Calu3 (cell line): Measurements from ENCODE around the gene TCP10L. TPM values are rescaled to one million over a fixed set of nuclear protein-coding genes. Genes with fewer than 3 reads are reported as not detected.

Source experiments
- BruUV-seq: library from RNA; stranded (reverse); fragments of 400-500 nt; replicated peaks from 2 replicates; lab custom pipeline; 2021; lab: Mats Ljungman, UMichigan
- CTCF ChIA-PET: fragments of 300-600 bp; sonication (Branson Sonifier 250); formaldehyde crosslinking; loops from one replicate; lab custom pipeline; 2022; ENCODE audit warnings: antibody characterized with exemption; lab: Charles Lee
- DNase-seq: peaks from one replicate; pipeline ENCODE4 v3.0.0; 2022
- H3K27ac Mint-ChIP-seq: one replicate; pipeline ENCODE4 v1.8.0; 2022; ENCODE audit warnings: mixed read lengths; ENCODE audit not compliant: unreplicated experiment
- H3K27me3 Mint-ChIP-seq: one replicate; pipeline ENCODE4 v1.8.0; 2022; ENCODE audit warnings: mixed read lengths; ENCODE audit not compliant: unreplicated experiment
- H3K36me3 Mint-ChIP-seq: one replicate; pipeline ENCODE4 v1.8.0; 2022; ENCODE audit warnings: mild to moderate bottlenecking, moderate library complexity, mixed read lengths; ENCODE audit not compliant: insufficient read depth, unreplicated experiment
- H3K4me1 Mint-ChIP-seq: one replicate; pipeline ENCODE4 v1.8.0; 2022; ENCODE audit warnings: mild to moderate bottlenecking, low read depth, mixed read lengths; ENCODE audit not compliant: unreplicated experiment
- H3K4me3 Mint-ChIP-seq: one replicate; pipeline ENCODE4 v1.8.0; 2022; ENCODE audit warnings: mild to moderate bottlenecking, low read depth, moderate library complexity, mixed read lengths; ENCODE audit not compliant: unreplicated experiment
- H3K9me3 Mint-ChIP-seq: one replicate; pipeline ENCODE4 v1.8.0; 2022; ENCODE audit warnings: low read depth, mixed read lengths; ENCODE audit not compliant: unreplicated experiment
- intact Hi-C: fragments of 100-400 bp; cut with micrococcal nuclease; formaldehyde crosslinking; loops from one replicate; pipeline ENCODE4 v1.10.0; 2022; ENCODE audit not compliant: unreplicated experiment
- total RNA-seq: library from RNA; stranded (reverse); gene quantifications from 2 replicates; pipeline ENCODE4 v1.2.3, GENCODE V29; 2022
- TF ChIP-seq, protein P1 (sequence below): fragments of 200-600 bp; IDR thresholded peaks from one replicate; pipeline ENCODE4 v1.8.0; 2022; ENCODE audit warnings: antibody characterized with exemption; ENCODE audit not compliant: unreplicated experiment

TCP10L gene
- total RNA-seq, 1 experiment from 2014 or later, result not detected

DNA sequence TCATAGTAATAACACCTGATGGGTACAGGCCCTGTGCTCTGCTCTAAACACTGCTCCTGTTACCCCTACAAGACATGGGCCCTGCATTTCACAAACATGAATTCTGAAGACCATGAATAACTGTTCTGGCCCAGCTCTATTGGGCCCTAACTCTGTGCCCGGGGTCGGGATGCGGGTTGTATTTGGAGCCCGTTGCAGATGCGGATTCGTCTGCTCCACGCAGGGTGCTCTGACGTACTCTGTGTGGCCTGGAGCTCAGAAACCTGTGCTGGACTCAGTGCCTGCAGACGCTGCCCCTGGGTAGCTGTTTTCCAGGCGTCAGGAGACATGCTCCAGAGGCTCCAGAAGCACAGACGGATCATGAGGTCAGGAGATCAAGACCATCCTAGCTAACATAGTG lies 10.1 kb upstream of the TCP10L start:
- intact Hi-C loops, result no loop called here
- no peaks in the 10 kb centered on the region for H3K9me3 Mint-ChIP-seq
- H3K4me3 Mint-ChIP-seq, result no peak overlapping the region

DNA sequence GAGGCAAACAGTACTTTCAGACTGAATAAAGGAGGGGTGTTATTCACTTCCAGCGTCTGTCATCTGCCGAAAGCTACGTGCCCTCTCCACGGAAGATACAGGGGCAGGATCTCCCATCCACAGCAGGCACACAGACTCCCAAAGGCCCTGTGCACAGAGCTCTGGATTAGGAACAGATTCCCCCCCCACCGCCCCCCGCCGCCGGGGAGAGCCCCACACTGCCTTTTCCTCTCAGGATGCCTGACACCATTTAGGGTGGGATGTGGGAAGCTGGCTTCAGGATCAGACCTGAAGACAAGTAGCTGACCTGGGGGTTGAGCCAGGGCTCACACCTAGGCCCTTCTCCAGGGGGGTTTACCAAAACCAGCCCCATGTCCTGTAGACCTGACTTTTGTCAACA lies 8.4 kb upstream of the TCP10L start:
- TF ChIP-seq, protein P1, sequence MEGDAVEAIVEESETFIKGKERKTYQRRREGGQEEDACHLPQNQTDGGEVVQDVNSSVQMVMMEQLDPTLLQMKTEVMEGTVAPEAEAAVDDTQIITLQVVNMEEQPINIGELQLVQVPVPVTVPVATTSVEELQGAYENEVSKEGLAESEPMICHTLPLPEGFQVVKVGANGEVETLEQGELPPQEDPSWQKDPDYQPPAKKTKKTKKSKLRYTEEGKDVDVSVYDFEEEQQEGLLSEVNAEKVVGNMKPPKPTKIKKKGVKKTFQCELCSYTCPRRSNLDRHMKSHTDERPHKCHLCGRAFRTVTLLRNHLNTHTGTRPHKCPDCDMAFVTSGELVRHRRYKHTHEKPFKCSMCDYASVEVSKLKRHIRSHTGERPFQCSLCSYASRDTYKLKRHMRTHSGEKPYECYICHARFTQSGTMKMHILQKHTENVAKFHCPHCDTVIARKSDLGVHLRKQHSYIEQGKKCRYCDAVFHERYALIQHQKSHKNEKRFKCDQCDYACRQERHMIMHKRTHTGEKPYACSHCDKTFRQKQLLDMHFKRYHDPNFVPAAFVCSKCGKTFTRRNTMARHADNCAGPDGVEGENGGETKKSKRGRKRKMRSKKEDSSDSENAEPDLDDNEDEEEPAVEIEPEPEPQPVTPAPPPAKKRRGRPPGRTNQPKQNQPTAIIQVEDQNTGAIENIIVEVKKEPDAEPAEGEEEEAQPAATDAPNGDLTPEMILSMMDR, result no peak
- no TSS peak for BruUV-seq

More for the DNA sequence above, 10.1 kb upstream of the TCP10L start:
- DNase-seq, result no peak
- CTCF ChIA-PET, result interaction anchor here (1.2 kb wide), 1 partner anchor 35 kb away, joined by 3 read pairs; no protein-coding TSS in a partner anchor
- Mint-ChIP-seq H3K36me3 (no peaks in the 10 kb centered on the region), H3K27me3 (no peaks in the 10 kb centered on the region), H3K4me1 (no peaks in the 10 kb centered on the region), H3K27ac (no peak overlapping the region)
- no TSS peak for BruUV-seq
- TF ChIP-seq, protein P1, result no peak

DNA sequence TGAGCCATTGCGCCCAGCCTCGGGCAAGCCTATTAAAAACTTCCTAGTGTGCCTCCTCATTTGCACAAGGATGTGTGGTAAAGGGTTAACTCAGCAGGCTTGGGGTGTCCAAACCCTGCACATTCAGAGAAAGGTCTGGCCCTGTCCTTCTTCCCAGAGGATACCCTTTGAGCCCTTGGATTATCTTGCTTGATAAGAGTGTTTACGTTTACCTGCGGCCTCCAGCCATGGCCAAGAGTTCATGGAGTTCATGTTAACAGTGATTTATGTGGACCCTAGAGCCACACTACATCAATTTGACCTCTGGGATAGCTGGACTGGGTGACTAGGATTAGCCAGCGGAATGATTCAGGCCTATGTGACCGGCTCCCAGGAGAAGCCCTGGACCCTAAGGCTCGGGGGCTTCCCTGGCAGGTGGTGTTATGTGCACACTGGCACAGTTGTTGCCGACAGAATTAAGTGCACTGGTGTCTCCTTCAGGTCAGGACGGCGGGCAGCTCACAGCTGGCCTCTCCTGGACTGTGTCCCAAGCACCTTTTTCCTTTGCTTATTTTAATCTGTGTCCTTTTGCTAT lies 7.7 kb upstream of the TCP10L start:
- Mint-ChIP-seq H3K4me3 (no peak overlapping the region), H3K36me3 (no peaks in the 10 kb centered on the region), H3K27me3 (no peaks in the 10 kb centered on the region), H3K4me1 (no peaks in the 10 kb centered on the region), H3K27ac (no peak overlapping the region), H3K9me3 (no peaks in the 10 kb centered on the region)
- DNase-seq, result no peak
- intact Hi-C loops, result no loop called here
- TF ChIP-seq, protein P1, result no peak
- BruUV-seq, result no TSS peak
- CTCF ChIA-PET, result no interaction called here

More for the DNA sequence above, 8.4 kb upstream of the TCP10L start:
- intact Hi-C loops, result no loop called here
- H3K4me1 Mint-ChIP-seq, result no peaks in the 10 kb centered on the region
- no peaks in the 10 kb centered on the region for H3K27me3 Mint-ChIP-seq
- no peak for DNase-seq
- H3K9me3 Mint-ChIP-seq, result no peaks in the 10 kb centered on the region
- CTCF ChIA-PET, result no interaction called here
- no peak overlapping the region for H3K4me3 Mint-ChIP-seq
- no peaks in the 10 kb centered on the region for H3K36me3 Mint-ChIP-seq
- no peak overlapping the region for H3K27ac Mint-ChIP-seq

DNA sequence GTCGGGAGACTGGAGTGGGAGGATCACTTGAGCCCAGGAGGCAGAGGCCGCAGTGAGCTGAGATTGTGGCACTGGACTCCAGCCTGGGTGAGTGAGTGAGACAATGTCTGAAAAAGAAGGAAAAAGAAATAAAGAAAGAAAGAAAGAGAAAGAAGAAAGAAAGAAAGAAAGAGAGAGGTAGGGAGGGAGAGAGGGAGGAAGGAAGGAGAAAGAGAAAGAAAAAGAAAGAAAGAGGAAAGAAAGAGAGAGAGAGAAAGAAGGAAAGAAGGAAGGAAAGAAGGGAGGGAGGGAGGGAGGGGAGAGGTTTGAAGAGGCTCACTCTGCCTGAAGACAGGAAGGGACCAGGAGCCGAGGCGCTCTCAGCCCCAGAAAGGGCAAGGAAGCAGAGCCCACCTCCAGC lies 4.8 kb upstream of the TCP10L start:
- Mint-ChIP-seq H3K9me3 (no peaks in the 10 kb centered on the region), H3K4me3 (no peak overlapping the region), H3K27me3 (no peaks in the 10 kb centered on the region), H3K4me1 (no peaks in the 10 kb centered on the region), H3K27ac (no peak overlapping the region), H3K36me3 (no peaks in the 10 kb centered on the region)
- TF ChIP-seq, protein P1, result no peak
- CTCF ChIA-PET, result interaction anchor here (0.6 kb wide), 1 partner anchor 16 kb away, joined by 3 read pairs; no protein-coding TSS in a partner anchor
- no peak for DNase-seq
- intact Hi-C loops, result no loop called here
- BruUV-seq, result no TSS peak
